ENCODE results near the gene GLT1D1.

The GLT1D1 gene

DNA sequence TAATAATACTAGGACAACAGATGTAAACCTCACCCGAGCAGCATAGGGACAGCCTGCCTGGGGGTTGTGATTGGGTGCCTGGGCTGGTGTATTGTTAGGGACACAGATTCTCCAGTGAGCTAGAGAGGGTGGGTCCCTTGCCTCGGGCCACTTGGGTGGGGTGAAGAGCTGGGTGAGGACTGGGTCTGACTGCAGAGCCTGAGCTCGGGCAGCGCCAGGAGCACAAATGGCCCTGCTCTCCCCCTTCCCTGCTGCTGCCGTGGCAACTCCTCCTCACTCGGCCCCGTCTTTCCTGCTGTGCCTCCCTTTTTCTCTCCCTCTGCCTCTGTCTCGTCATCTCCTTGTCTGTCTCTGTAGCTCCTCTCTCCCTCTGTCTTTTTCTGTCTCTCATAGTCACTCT is 115.4 kb downstream of the GLT1D1 start:
- no peaks in the 10 kb centered on the region for H3K4me1 ChIP-seq
- H3K27me3 ChIP-seq: no peaks in the 10 kb centered on the region
- peaks cover 3% of the 10 kb centered on the region; the same call in 1 of the 2 replicates for H3K9me3 ChIP-seq
- no peaks in the 10 kb centered on the region for H3K36me3 ChIP-seq
- H3K4me3 ChIP-seq (ENCODE audit: low read depth, low read length): no peak overlapping the region
- DNase-seq: no peak
- TF ChIP-seq, protein P1, sequence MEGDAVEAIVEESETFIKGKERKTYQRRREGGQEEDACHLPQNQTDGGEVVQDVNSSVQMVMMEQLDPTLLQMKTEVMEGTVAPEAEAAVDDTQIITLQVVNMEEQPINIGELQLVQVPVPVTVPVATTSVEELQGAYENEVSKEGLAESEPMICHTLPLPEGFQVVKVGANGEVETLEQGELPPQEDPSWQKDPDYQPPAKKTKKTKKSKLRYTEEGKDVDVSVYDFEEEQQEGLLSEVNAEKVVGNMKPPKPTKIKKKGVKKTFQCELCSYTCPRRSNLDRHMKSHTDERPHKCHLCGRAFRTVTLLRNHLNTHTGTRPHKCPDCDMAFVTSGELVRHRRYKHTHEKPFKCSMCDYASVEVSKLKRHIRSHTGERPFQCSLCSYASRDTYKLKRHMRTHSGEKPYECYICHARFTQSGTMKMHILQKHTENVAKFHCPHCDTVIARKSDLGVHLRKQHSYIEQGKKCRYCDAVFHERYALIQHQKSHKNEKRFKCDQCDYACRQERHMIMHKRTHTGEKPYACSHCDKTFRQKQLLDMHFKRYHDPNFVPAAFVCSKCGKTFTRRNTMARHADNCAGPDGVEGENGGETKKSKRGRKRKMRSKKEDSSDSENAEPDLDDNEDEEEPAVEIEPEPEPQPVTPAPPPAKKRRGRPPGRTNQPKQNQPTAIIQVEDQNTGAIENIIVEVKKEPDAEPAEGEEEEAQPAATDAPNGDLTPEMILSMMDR (IDR thresholded peaks at IDR 0.05; ENCODE audit: low read depth, low read length): no peak

DNA sequence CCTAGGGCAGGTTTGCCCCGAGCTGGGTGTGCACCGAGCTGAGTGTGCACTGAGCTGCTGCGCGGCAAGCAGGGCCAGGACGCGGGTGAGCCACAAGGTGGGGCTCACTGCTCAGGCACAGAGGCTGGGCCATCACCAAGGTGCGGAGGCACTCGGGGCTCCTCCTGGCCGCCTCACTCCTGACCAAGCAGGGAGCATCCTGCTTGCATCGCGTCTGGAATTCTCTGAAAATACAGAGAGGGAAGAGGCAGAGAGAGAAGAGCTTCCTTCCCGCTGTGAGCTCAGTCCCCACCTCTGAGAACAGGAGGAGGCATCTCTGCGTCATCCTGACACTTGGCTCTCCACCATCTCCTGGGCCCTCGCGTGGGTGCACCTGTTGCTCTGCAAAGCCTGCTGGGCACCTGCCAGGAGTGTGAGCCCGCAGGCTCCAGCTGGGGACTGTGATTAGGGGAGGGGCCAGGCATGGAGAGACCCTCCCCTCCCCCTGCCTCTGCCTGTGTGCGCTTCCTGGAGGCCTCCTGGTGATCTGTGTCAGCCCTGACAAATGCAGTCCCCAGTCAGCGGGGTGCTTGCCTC is 116.3 kb downstream of the GLT1D1 start:
- Histone ChIP-seq H3K4me3 (ENCODE audit: low read depth, low read length) (no peak overlapping the region), H3K4me1 (no peaks in the 10 kb centered on the region), H3K27me3 (no peaks in the 10 kb centered on the region), H3K9me3 (no peaks in the 10 kb centered on the region; the same call in 1 of the 2 replicates), H3K36me3 (no peaks in the 10 kb centered on the region)
- TF ChIP-seq, protein P1 (IDR thresholded peaks at IDR 0.05; ENCODE audit: low read depth, low read length): no peak
- DNase-seq: no peak

DNA sequence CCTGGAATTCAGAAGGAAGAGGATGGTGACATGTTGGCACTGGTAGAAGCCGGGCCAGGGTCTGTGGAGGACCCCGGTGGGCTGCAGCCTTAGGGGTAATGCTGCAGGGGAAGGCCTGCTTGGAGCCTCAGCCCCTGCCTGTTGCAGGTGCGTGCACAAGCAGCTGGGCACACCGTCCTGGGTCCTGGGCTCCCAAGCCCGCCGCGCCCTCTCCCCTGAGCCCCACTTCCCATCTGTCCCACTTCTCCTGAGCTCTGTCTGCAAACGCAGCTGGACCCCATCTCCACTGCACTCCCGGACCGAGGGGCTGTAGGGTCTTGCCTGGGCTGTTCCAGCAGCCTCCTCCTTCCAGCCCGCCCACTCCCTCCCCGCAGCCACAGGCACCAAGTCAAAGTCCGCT is 116.8 kb downstream of the GLT1D1 start:
- TF ChIP-seq, protein P1 (IDR thresholded peaks at IDR 0.05; ENCODE audit: low read depth, low read length): no peak
- H3K27me3 ChIP-seq: no peaks in the 10 kb centered on the region
- no peaks in the 10 kb centered on the region for H3K4me1 ChIP-seq
- H3K9me3 ChIP-seq: no peaks in the 10 kb centered on the region
- H3K36me3 ChIP-seq: no peaks in the 10 kb centered on the region
- no peak for DNase-seq
- no peak overlapping the region for H3K4me3 ChIP-seq (ENCODE audit: low read depth, low read length)

DNA sequence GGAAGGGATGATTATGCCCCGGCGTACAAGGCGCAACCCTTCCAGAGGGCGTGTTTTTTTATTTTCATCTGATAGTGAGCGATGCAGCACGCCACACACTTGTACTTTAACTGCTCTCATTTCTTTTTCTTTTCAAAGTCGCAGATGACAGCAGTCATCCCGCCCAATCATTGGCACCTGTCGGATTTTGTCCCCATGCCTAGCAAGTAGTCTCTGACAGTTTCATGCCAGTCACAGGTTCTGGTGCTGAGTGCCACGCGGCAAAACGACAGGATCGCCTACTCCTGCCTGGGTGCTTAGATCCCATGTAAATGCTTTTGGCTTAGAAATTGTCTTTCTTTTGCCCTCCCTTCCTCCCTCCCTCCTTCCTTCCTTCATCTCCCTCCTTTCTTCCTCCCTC is 117.7 kb downstream of the GLT1D1 start:
- no peaks in the 10 kb centered on the region for H3K4me1 ChIP-seq
- no peaks in the 10 kb centered on the region for H3K36me3 ChIP-seq
- no peaks in the 10 kb centered on the region for H3K9me3 ChIP-seq
- no peaks in the 10 kb centered on the region for H3K27me3 ChIP-seq
- DNase-seq: no peak
- no peak overlapping the region for H3K4me3 ChIP-seq (ENCODE audit: low read depth, low read length)
- TF ChIP-seq, protein P1 (IDR thresholded peaks at IDR 0.05; ENCODE audit: low read depth, low read length): no peak

DNA sequence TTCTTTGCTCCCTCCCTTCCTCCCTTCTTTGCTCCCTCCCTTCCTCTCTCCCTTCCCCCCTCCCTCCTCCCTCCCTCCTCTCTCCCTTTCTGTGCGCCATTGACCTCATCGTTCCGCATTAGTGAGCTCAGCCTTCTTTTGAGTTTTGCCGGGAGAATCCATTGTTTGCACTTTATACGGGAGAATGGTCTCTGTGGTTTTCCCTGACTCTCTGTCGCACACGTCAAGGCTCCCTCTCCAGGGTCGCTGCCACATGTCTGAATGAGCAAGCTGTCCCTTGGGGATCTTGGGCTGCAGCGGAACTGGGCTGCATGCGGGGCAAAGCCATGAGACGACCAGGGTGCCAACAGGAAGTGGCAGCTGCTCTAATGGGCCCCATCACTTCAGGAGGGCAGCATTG is 118.5 kb downstream of the GLT1D1 start:
- TF ChIP-seq, protein P1 (IDR thresholded peaks at IDR 0.05; ENCODE audit: low read depth, low read length): no peak
- Histone ChIP-seq H3K9me3 (no peaks in the 10 kb centered on the region), H3K27me3 (no peaks in the 10 kb centered on the region), H3K36me3 (no peaks in the 10 kb centered on the region), H3K4me1 (no peaks in the 10 kb centered on the region), H3K4me3 (ENCODE audit: low read depth, low read length) (no peak overlapping the region)
- no peak for DNase-seq

DNA sequence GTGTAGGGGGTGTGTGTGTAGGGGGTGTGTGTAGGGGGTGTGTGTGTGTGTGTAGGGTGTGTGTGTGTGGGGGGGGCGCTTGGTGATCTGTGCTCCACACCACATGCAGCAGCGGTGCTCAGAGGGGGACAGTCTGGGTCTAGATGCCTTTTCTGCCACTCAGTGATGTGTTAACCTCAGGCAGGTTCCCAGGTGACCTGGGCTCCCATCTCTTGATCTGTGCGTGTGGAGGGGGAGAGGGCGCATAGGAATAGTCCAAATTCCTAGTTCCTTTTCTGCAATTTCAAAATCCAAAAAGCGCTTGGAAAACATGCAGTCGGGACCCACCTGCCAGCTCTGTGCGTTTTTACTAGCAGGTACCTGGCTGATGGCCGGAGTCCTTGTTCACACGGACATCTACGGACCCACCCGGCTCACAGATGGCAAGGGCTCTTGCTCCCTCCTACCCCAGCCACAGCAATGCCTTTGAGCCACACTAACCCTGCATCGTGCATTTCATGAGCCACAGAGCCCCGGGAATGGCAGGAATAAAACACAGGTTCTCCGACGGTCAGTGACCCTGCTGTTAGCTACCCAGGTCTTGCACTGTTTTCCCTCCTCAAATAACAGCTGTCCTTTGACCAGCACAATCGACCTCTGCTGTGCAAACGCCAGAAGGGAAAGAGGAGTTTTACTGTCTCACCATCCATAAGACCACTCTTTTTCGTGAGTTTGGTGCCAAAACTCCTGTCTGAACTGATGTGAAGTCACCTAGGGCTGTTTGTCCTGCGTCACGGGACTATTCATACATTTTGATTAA is 120.8 kb downstream of the GLT1D1 start:
- no peaks in the 10 kb centered on the region for H3K9me3 ChIP-seq
- DNase-seq: no peak
- no peaks in the 10 kb centered on the region for H3K27me3 ChIP-seq
- no peak overlapping the region for H3K4me3 ChIP-seq (ENCODE audit: low read depth, low read length)
- no peaks in the 10 kb centered on the region for H3K36me3 ChIP-seq
- TF ChIP-seq, protein P1 (IDR thresholded peaks at IDR 0.05; ENCODE audit: low read depth, low read length): no peak
- H3K4me1 ChIP-seq: no peaks in the 10 kb centered on the region

Measured in BE2C (cell line).